IMR-90 (cell line): ENCODE data around the gene SSTR1. TPM values are rescaled to one million over a fixed set of nuclear protein-coding genes. Genes with fewer than 3 reads are reported as not detected.

Source experiments
- ATAC-seq: fragments of 200-7000 bp; cut with Tn5 transposase; 2 replicates; pipeline ENCODE4 v1.9.1; 2020; ENCODE audit warnings: low read depth, mild to moderate bottlenecking, moderate library complexity
- BruUV-seq: library from RNA; stranded (reverse); fragments of 400-500 nt; replicated peaks from 2 replicates; lab custom pipeline; 2021; lab: Mats Ljungman, UMichigan
- CTCF ChIA-PET: fragments of 300-600 bp; formaldehyde crosslinking; extraction: SDS; loops from one replicate; lab custom pipeline; 2021; ENCODE audit warnings: antibody characterized with exemption; lab: Yijun Ruan, JAX
- POLR2A ChIA-PET: fragments of 300-600 bp; sonication (Branson Sonifier 250); formaldehyde crosslinking; loops from one replicate; lab custom pipeline; 2022; ENCODE audit warnings: antibody characterized with exemption; ENCODE audit not compliant: unreplicated experiment; lab: Charles Lee
- DNase-seq: peaks from one replicate; pipeline ENCODE4 v3.0.0; 2013
- H2AFZ ChIP-seq: replicated peaks from 2 replicates; pipeline ENCODE3; 2013; ENCODE audit warnings: low read length, mild to moderate bottlenecking; ENCODE audit not compliant: poor library complexity
- H2AK5ac ChIP-seq: 2 replicates; pipeline ENCODE4 v1.6.1; 2013; ENCODE audit warnings: low read depth, low read length, inconsistent platforms
- H2AK9ac ChIP-seq: replicated peaks from 2 replicates; pipeline ENCODE3; 2013; ENCODE audit warnings: mild to moderate bottlenecking, low read depth, low read length, moderate library complexity; ENCODE audit not compliant: poor library complexity
- H2BK120ac ChIP-seq: 2 replicates; pipeline ENCODE4 v1.6.1; 2013; ENCODE audit warnings: low read depth, low read length, inconsistent platforms
- H2BK15ac ChIP-seq: 3 replicates; pipeline ENCODE4 v1.6.1; 2013; ENCODE audit warnings: low read depth, low read length, inconsistent platforms
- H2BK20ac ChIP-seq: 2 replicates; pipeline ENCODE4 v1.6.1; 2013; ENCODE audit warnings: low read depth, mild to moderate bottlenecking, inconsistent platforms, low read length, moderate library complexity
- H2BK5ac ChIP-seq: 2 replicates; pipeline ENCODE4 v1.6.1; 2013; ENCODE audit warnings: mild to moderate bottlenecking, low read depth, low read length, inconsistent platforms; ENCODE audit not compliant: poor library complexity, severe bottlenecking
- H3K14ac ChIP-seq: replicated peaks from 2 replicates; pipeline ENCODE4 v1.6.1; 2013; ENCODE audit warnings: low read depth, low read length, inconsistent platforms
- H3K18ac ChIP-seq: 2 replicates; pipeline ENCODE4 v1.6.1; 2013; ENCODE audit warnings: low read depth, low read length, control low read depth
- H3K23ac ChIP-seq: 2 replicates; pipeline ENCODE4 v1.6.1; 2013; ENCODE audit warnings: low read depth, low read length, inconsistent platforms
- H3K27ac ChIP-seq: 2 replicates; pipeline ENCODE4 v1.5.1; 2013; ENCODE audit warnings: mild to moderate bottlenecking, control low read depth, low read length; ENCODE audit not compliant: insufficient read depth
- H3K27me3 ChIP-seq: 2 replicates; pipeline ENCODE4 v1.6.1; 2013; ENCODE audit warnings: low read length; ENCODE audit not compliant: control insufficient read depth, insufficient read depth
- H3K36me3 ChIP-seq: 2 replicates; pipeline ENCODE4 v1.6.1; 2013; ENCODE audit warnings: low read length, mixed read lengths; ENCODE audit not compliant: control insufficient read depth, insufficient read depth
- H3K4ac ChIP-seq: 2 replicates; pipeline ENCODE4 v1.6.1; 2013; ENCODE audit warnings: low read depth, low read length, inconsistent platforms
- H3K4me1 ChIP-seq: 2 replicates; pipeline ENCODE4 v1.6.1; 2013; ENCODE audit warnings: low read length, mixed read lengths; ENCODE audit not compliant: control insufficient read depth, insufficient read depth
- H3K4me2 ChIP-seq: 2 replicates; pipeline ENCODE4 v1.6.1; 2013; ENCODE audit warnings: low read depth, mild to moderate bottlenecking, control low read depth, low read length, moderate library complexity
- H3K4me3 ChIP-seq: 2 replicates; pipeline ENCODE4 v1.5.1; 2013; ENCODE audit warnings: low read depth, mild to moderate bottlenecking, control low read depth, low read length, moderate library complexity; ENCODE audit not compliant: insufficient read depth
- H3K56ac ChIP-seq: 2 replicates; pipeline ENCODE4 v1.6.1; 2013; ENCODE audit warnings: low read length, inconsistent platforms; ENCODE audit not compliant: insufficient read depth; ENCODE audit errors: extremely low read depth
- H3K79me1 ChIP-seq, 2 experiments: 2 replicates each; pipeline ENCODE4 v1.6.1; 2013; ENCODE audit warnings: low read length in 2 of 2, inconsistent platforms in 1 of 2, low read depth in 1 of 2
- H3K9ac ChIP-seq: 2 replicates; pipeline ENCODE4 v1.6.1; 2013; ENCODE audit warnings: low read depth, low read length, control low read depth
- H3K9me1 ChIP-seq: 2 replicates; pipeline ENCODE4 v1.6.1; 2013; ENCODE audit warnings: low read length, inconsistent platforms; ENCODE audit not compliant: insufficient read depth
- H3K9me3 ChIP-seq: 2 replicates; pipeline ENCODE4 v1.6.1; 2013; ENCODE audit warnings: low read length; ENCODE audit not compliant: control insufficient read depth, insufficient read depth
- H4K20me1 ChIP-seq: 2 replicates; pipeline ENCODE4 v1.6.1; 2013; ENCODE audit warnings: low read length, inconsistent platforms; ENCODE audit not compliant: insufficient read depth
- H4K5ac ChIP-seq: 2 replicates; pipeline ENCODE4 v1.6.1; 2013; ENCODE audit warnings: mild to moderate bottlenecking, low read depth, low read length, control low read depth
- H4K8ac ChIP-seq, 2 experiments: 2 replicates each; pipeline ENCODE4 v1.6.1; 2013; ENCODE audit warnings: low read depth in 2 of 2, low read length in 2 of 2, control low read depth in 1 of 2, inconsistent platforms in 1 of 2
- H4K91ac ChIP-seq: 2 replicates; pipeline ENCODE4 v1.6.1; 2013; ENCODE audit warnings: low read depth, low read length, inconsistent platforms; ENCODE audit not compliant: insufficient read depth
- BHLHE40 ChIP-seq: fragments of 150-350 bp; IDR thresholded peaks from 2 replicates; pipeline ENCODE4 v1.6.1; 2016; ENCODE audit warnings: mild to moderate bottlenecking, low read depth, low read length
- CEBPB ChIP-seq: IDR thresholded peaks from 2 replicates; pipeline ENCODE4 v1.6.1; 2012; ENCODE audit warnings: low read depth, low read length, improper control_type of control experiment
- CHD1 ChIP-seq: IDR thresholded peaks from 2 replicates; pipeline ENCODE4 v1.6.1; 2012; ENCODE audit warnings: low read depth, low read length, improper control_type of control experiment
- CTCF ChIP-seq: conservative IDR thresholded peaks from 2 replicates; pipeline ENCODE4 v1.5.1; 2012; ENCODE audit warnings: mild to moderate bottlenecking, low read depth, low read length, improper control_type of control experiment
- ELK1 ChIP-seq: fragments of 150-350 bp; IDR thresholded peaks from 2 replicates; pipeline ENCODE4 v1.6.1; 2016; ENCODE audit warnings: low read depth, mild to moderate bottlenecking, low read length, moderate library complexity, borderline replicate concordance
- FOS ChIP-seq: fragments of 150-350 bp; IDR thresholded peaks from 2 replicates; pipeline ENCODE4 v1.6.1; 2016; ENCODE audit warnings: low read depth, low read length
- MAFK ChIP-seq: IDR thresholded peaks from 2 replicates; pipeline ENCODE4 v1.6.1; 2012; ENCODE audit warnings: low read depth, low read length, improper control_type of control experiment
- MAZ ChIP-seq: IDR thresholded peaks from 2 replicates; pipeline ENCODE4 v1.6.1; 2012; ENCODE audit warnings: low read depth, mild to moderate bottlenecking, low read length, improper control_type of control experiment, moderate library complexity, borderline replicate concordance
- MXI1 ChIP-seq: IDR thresholded peaks from 2 replicates; pipeline ENCODE4 v1.6.1; 2012; ENCODE audit warnings: low read depth, mild to moderate bottlenecking, low read length, moderate library complexity, borderline replicate concordance
- NFE2L2 ChIP-seq: fragments of 150-350 bp; IDR thresholded peaks from 2 replicates; pipeline ENCODE4 v1.6.1; 2016; ENCODE audit warnings: low read depth, mild to moderate bottlenecking, low read length
- POLR2A ChIP-seq: IDR thresholded peaks from 2 replicates; pipeline ENCODE4 v1.6.1; 2012; ENCODE audit warnings: mild to moderate bottlenecking, low read depth, low read length
- RAD21 ChIP-seq: IDR thresholded peaks from 2 replicates; pipeline ENCODE4 v1.6.1; 2012; ENCODE audit warnings: low read length, improper control_type of control experiment
- RCOR1 ChIP-seq: IDR thresholded peaks from 2 replicates; pipeline ENCODE4 v1.6.1; 2012; ENCODE audit warnings: mild to moderate bottlenecking, low read length, improper control_type of control experiment; ENCODE audit not compliant: insufficient replicate concordance
- RFX5 ChIP-seq: IDR thresholded peaks from 2 replicates; pipeline ENCODE4 v1.8.0; 2012; ENCODE audit warnings: low read depth, mild to moderate bottlenecking, low read length, moderate library complexity
- SMC3 ChIP-seq: fragments of 150-350 bp; IDR thresholded peaks from 2 replicates; pipeline ENCODE4 v1.6.1; 2016; ENCODE audit warnings: low read depth, mild to moderate bottlenecking, antibody characterized with exemption, low read length, moderate library complexity
- USF2 ChIP-seq: fragments of 150-350 bp; IDR thresholded peaks from 2 replicates; pipeline ENCODE4 v1.6.1; 2017; ENCODE audit warnings: mild to moderate bottlenecking, antibody characterized with exemption, low read length, low read depth
- WGBS, 2 experiments: methylation state at CpG; one replicate each; pipeline versions ENCODE4 v1.1.5 to v1.1.7; 2013; ENCODE audit warnings: missing lambda C conversion rate in 2 of 2; ENCODE audit not compliant: insufficient read length in 1 of 2; ENCODE audit errors: extremely low coverage in 2 of 2; 5-methylcytosine and 5-hydroxymethylcytosine counted together
- dilution Hi-C: fragments of 300-500 bp; cut with HindIII; formaldehyde crosslinking; loops from one replicate; pipeline ENCODE4 v1.14.3; 2018; ENCODE audit warnings: low sequenced_read_pairs; ENCODE audit not compliant: unreplicated experiment
- in situ Hi-C: fragments of 300-500 bp; cut with MboI; formaldehyde crosslinking; loops from 3 replicates; pipeline ENCODE4 v1.14.3; 2019; ENCODE audit warnings: low sequenced_read_pairs, inconsistent platforms, mixed read lengths
- intact Hi-C: fragments of 100-400 bp; cut with micrococcal nuclease; formaldehyde crosslinking; loops from 2 replicates; pipeline ENCODE4 v1.10.0; 2022
- polyA plus RNA-seq, 3 experiments: library from polyadenylated mRNA; depleted of rRNA; stranded (reverse); fragments of >200 nt; gene quantifications; 2 replicates each; pipeline ENCODE4 v1.2.3, GENCODE V29; 2012; ENCODE audit warnings: low replicate concordance in 1 of 3
- total RNA-seq: library from RNA; depleted of rRNA; stranded (reverse); fragments of >200 nt; gene quantifications from 2 replicates; pipeline ENCODE4 v1.2.3, GENCODE V29; 2012

Gene SSTR1
- total and polyA plus RNA-seq, 2 of the 4 experiments (the other 2 are of a cell fraction) = 1.1 to 5.5 TPM

GRCh38 chr14:38221077-38221476, 13.4 kb downstream of the SSTR1 start:
- CTCF ChIA-PET = interaction anchor here (1.7 kb wide), 1 partner anchor 17 kb away, joined by 5 read pairs; no protein-coding TSS in a partner anchor
- WGBS, 2 experiments = no CpG with 5 or more reads among the region's 3 CpGs
- in situ Hi-C loops = no loop called here

More at GRCh38 chr14:38221077-38221476, 13.4 kb downstream of the SSTR1 start:
- H3K9ac ChIP-seq = no peak overlapping the region
- no peak overlapping the region for H4K5ac ChIP-seq
- no peaks in the 10 kb centered on the region for H3K36me3 ChIP-seq
- BruUV-seq = no TSS peak
- intact Hi-C loops (no loop called here), dilution Hi-C loops (no loop called here)
- H3K4me1 ChIP-seq = no peaks in the 10 kb centered on the region
- no peaks in the 10 kb centered on the region for H4K20me1 ChIP-seq
- H2AK5ac ChIP-seq = no peak overlapping the region
- no peaks in the 10 kb centered on the region for H3K79me1 ChIP-seq
- H3K27me3 ChIP-seq = no peaks in the 10 kb centered on the region
- H3K9me1 ChIP-seq = no peaks in the 10 kb centered on the region
- H2AFZ ChIP-seq = no peak overlapping the region
- H2BK120ac ChIP-seq = no peak overlapping the region
- no peak overlapping the region for H3K4ac ChIP-seq
- POLR2A ChIA-PET = no interaction called here
- no peak overlapping the region for H2AK9ac ChIP-seq
- H3K27ac ChIP-seq = no peak overlapping the region
- DNase-seq = no peak
- H2BK20ac ChIP-seq = no peak overlapping the region
- H3K4me3 ChIP-seq = no peak overlapping the region
- no peak overlapping the region for H4K8ac ChIP-seq
- no peak overlapping the region for H3K23ac ChIP-seq
- no peak overlapping the region for H4K91ac ChIP-seq
- no peak overlapping the region for H3K18ac ChIP-seq
- H3K4me2 ChIP-seq = no peak overlapping the region
- TF ChIP-seq RFX5 (no peak), RAD21 (no peak), ELK1 (no peak), NFE2L2 (no peak), USF2 (no peak), POLR2A (no peak), CEBPB (no peak), MXI1 (no peak), CHD1 (no peak), CTCF (no peak), MAZ (no peak), FOS (no peak), BHLHE40 (no peak), MAFK (no peak), SMC3 (no peak), RCOR1 (no peak)
- H3K14ac ChIP-seq = no peak overlapping the region
- H2BK15ac ChIP-seq = no peak overlapping the region
- H3K56ac ChIP-seq = no peak overlapping the region
- no peak for ATAC-seq
- H2BK5ac ChIP-seq = no peak overlapping the region
- H3K9me3 ChIP-seq = no peaks in the 10 kb centered on the region
